AG09309 (cell line): ENCODE results near the gene FSTL1.
A peak's percentile ranks its signal among the peaks of the same experiment; 100 is the strongest.

Experiments used
- DNase-seq: peaks from one replicate; pipeline ENCODE4 v3.0.0-alpha.2; 2010; ENCODE audit warnings: low read depth
- H3K4me3 ChIP-seq: 2 replicates; pipeline ENCODE4 v1.5.1; 2011; ENCODE audit warnings: mild to moderate bottlenecking, low read depth, low read length, moderate library complexity; ENCODE audit not compliant: control insufficient read depth
- TF ChIP-seq, protein P1 (sequence below): IDR thresholded peaks from 2 replicates; pipeline ENCODE4 v1.5.1; 2011; ENCODE audit warnings: mild to moderate bottlenecking, low read depth, low read length, inconsistent platforms; ENCODE audit not compliant: insufficient read depth, control insufficient read depth; ENCODE audit errors: missing control alignments

Gene FSTL1

DNA sequence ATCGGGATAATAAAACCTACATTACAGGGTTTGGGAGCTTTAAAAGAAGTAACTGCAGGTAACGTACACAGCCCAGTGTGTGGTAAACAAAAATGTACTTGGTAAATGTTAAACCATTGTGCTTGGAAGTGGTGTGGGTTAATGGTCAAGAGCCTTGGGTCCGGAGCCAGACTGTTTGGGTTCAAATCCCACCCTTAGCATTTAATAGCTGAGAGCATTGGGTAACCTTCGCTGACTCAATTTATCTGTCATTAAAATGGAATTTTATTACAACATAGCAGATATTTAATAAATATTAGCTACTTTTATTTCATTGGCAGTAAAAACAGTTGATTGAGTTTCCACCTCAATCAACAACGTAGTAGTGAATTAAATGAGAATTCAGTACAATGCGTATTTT, 1.5 kb downstream of the FSTL1 start:
- peak overlapping the region; percentile 78 for H3K4me3 ChIP-seq
- no peak for DNase-seq
- TF ChIP-seq, protein P1, sequence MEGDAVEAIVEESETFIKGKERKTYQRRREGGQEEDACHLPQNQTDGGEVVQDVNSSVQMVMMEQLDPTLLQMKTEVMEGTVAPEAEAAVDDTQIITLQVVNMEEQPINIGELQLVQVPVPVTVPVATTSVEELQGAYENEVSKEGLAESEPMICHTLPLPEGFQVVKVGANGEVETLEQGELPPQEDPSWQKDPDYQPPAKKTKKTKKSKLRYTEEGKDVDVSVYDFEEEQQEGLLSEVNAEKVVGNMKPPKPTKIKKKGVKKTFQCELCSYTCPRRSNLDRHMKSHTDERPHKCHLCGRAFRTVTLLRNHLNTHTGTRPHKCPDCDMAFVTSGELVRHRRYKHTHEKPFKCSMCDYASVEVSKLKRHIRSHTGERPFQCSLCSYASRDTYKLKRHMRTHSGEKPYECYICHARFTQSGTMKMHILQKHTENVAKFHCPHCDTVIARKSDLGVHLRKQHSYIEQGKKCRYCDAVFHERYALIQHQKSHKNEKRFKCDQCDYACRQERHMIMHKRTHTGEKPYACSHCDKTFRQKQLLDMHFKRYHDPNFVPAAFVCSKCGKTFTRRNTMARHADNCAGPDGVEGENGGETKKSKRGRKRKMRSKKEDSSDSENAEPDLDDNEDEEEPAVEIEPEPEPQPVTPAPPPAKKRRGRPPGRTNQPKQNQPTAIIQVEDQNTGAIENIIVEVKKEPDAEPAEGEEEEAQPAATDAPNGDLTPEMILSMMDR = no peak

DNA sequence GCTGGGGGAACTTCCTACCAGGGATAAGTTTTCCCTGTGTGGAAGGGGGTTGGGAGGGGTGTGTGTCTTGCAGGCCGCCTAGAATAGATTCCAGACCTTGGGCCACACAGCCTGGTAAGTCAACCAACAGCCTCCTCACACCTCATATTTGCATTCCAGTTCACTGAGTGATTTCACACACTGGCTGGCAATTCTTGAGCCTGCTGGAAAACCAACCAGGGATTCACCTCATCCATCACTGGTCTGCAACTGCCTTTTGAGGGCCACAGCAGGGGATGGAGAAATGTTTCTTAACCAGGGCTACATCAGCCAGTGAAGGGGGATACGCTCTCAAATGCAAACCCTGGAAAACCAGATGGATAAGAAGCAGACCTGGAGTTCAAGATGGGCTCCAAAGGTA, 2.0 kb downstream of the FSTL1 start:
- H3K4me3 ChIP-seq = peak overlapping the region; percentile 78
- TF ChIP-seq, protein P1 = no peak
- peak; percentile 76 for DNase-seq

DNA sequence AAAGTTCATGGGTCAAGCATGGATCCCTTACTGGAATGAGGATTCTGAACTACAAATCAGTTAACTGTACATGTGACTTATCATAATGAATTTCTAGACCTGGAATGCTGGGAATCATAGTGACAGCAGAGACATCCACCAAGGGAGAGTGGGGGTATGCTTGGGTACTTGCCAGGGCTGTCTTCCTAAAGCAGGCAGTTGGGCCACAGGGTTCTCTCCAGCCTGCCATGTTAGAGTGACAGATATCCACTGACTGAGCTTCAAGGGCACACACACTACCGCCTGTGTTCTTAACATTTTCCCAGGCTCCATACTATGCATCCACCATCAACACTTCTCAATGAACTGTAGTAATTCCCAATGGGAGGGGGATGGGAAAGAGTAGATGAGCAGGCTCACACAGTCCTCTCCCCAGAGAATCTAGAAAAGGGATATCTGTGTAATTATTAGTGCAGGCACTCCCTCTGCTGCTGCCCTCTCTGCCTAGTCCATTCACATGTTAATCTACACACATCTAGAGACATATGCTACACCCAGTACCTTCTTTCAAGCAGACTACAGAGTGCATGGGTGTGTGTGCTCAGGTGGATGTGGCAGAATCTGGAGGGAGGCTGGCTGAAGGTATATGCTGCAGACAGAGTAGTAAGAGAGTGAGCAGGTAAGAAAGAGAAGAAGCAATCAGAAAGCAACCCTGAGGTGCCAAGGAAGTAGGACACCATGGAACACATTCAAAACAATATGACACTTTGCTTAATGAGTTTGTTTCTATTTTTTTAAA, 3.7 kb downstream of the FSTL1 start:
- H3K4me3 ChIP-seq = no peak overlapping the region
- no peak for DNase-seq
- TF ChIP-seq, protein P1 = no peak

DNA sequence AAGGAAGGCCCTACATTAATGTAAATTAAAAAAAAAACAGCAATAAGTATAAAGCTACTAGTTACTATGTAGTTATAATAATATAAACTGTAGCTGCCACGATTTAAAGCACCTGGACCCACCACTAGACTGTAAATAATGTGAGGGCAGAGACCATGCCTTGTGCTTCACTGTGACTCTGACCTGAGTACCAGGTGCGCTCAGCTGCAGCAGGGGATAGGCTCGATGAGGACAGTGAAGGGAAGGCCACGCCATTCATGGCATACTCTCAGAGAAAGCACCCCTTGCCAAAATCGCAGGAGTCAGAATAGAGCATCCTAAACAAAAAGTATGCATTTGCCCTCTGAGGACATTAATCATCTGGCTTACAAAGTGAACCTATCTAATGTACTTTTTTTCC, 5.1 kb downstream of the FSTL1 start:
- no peak for DNase-seq
- no peak overlapping the region for H3K4me3 ChIP-seq
- TF ChIP-seq, protein P1 = no peak

DNA sequence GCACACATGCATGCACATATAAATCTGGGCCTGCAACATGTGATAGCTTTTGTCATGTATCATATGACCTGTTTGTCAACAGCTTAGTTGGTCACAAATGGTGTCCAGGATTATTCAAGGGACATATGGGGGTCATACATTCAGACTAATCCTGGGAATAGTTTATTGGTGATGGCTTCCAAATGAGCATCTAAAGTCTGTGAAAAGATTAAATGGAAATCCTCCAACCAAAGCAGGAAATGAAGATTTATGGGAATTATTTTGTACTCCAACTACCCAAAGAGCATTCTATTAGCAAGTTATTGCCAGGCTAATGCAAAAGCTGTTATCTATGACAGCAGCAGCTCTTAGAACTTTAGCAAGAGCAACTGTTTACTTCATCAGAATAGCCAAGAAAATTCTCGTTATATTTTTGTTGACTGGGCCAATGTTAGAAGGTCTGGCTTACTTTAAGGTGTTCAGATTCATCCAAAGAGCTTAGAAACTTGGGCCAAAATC, 7.1 kb downstream of the FSTL1 start:
- TF ChIP-seq, protein P1 = no peak
- H3K4me3 ChIP-seq = no peak overlapping the region
- no peak for DNase-seq

DNA sequence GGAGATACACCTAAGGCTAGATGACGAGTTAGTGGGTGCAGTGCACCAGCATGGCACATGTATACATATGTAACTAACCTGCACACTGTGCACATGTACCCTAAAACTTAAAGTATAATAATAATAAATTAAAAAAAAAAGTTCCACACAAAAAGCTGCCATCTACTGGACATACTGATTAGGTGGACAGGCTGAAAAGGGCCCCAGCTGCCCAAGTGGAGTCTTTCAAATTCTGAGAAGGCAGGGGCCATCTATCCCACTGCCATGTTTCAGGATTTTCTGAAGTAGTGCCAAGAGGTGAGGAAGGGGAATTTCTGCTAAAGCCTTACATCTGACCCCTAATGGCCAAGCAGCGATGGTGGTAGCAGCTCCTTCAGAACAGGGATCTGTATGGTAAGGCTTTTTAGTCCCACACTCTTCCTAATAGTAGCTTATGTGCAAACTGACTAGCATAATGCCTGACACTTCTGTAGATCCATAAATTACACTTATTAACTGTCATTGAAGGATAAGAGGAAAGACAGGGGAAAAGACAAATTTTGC, 7.7 kb downstream of the FSTL1 start:
- TF ChIP-seq, protein P1 = peak; percentile 48
- no peak for DNase-seq
- no peak overlapping the region for H3K4me3 ChIP-seq
